CD14-positive monocyte (primary cell): ENCODE results near the gene ASIC2. TPM values are rescaled to one million over a fixed set of nuclear protein-coding genes. Genes with fewer than 3 reads are reported as not detected.

Experiments used
- DNase-seq, 3 donors: peaks; one replicate each; pipeline ENCODE4 v3.0.0-alpha.2; 2011 to 2022
- H2AFZ ChIP-seq: 2 replicates; pipeline ENCODE4 v1.6.0; 2012; ENCODE audit warnings: mild to moderate bottlenecking, low read depth, low read length, inconsistent platforms; ENCODE audit not compliant: insufficient read depth, poor library complexity, severe bottlenecking
- H3K27ac ChIP-seq, 2 donors: 1 replicate in 1 of 2; 2 replicates in 1 of 2; pipeline ENCODE4 v1.5.1; 2012 to 2013; ENCODE audit warnings: low read length in 2 of 2, control low read depth in 1 of 2, inconsistent platforms in 1 of 2, low read depth in 1 of 2, mild to moderate bottlenecking in 1 of 2
- H3K27me3 ChIP-seq, 2 donors: one replicate each; pipeline versions ENCODE4 v1.6.0 to v1.6.1; 2011 to 2013; ENCODE audit warnings: low read length in 2 of 2; ENCODE audit not compliant: control insufficient read depth in 2 of 2, insufficient read depth in 2 of 2
- H3K36me3 ChIP-seq, 2 donors: replicated peaks in 1 of 2; 1 replicate in 1 of 2; 2 replicates in 1 of 2; pipeline versions ENCODE4 v1.5.1 to v1.6.1; 2012 to 2013; ENCODE audit warnings: low read length in 2 of 2, control low read depth in 1 of 2, inconsistent platforms in 1 of 2, mild to moderate bottlenecking in 1 of 2; ENCODE audit not compliant: insufficient read depth in 2 of 2, control insufficient read depth in 1 of 2
- H3K4me1 ChIP-seq, 2 donors: 1 replicate in 1 of 2; 2 replicates in 1 of 2; pipeline versions ENCODE4 v1.5.1 to v1.6.1; 2012 to 2013; ENCODE audit warnings: low read length in 2 of 2, control low read depth in 1 of 2, inconsistent platforms in 1 of 2, mild to moderate bottlenecking in 1 of 2, moderate library complexity in 1 of 2; ENCODE audit not compliant: insufficient read depth in 2 of 2, control insufficient read depth in 1 of 2
- H3K4me2 ChIP-seq: replicated peaks from 2 replicates; pipeline ENCODE3; 2012; ENCODE audit warnings: low read length, moderate library complexity, mild to moderate bottlenecking; ENCODE audit not compliant: poor library complexity, severe bottlenecking; ENCODE audit errors: extremely low read depth
- H3K4me3 ChIP-seq, 3 experiments: fragments of 200-600 bp in 1 of 3; sonication (generic) in 1 of 3; replicated peaks in 1 of 3; 1 replicate in 2 of 3; 2 replicates in 1 of 3; pipeline ENCODE4 v1.5.1; 2011 to 2013; ENCODE audit warnings: low read length in 3 of 3, mild to moderate bottlenecking in 3 of 3, control low read depth in 2 of 3, low read depth in 2 of 3, inconsistent platforms in 1 of 3, moderate library complexity in 1 of 3
- H3K79me2 ChIP-seq: 2 replicates; pipeline ENCODE4 v1.6.0; 2012; ENCODE audit warnings: mild to moderate bottlenecking, control low read depth, inconsistent platforms, low read length, moderate library complexity; ENCODE audit not compliant: insufficient read depth
- H3K9ac ChIP-seq: 2 replicates; pipeline ENCODE4 v1.6.0; 2017; ENCODE audit warnings: low read length, mild to moderate bottlenecking; ENCODE audit not compliant: insufficient read depth, poor library complexity, severe bottlenecking
- H3K9me3 ChIP-seq, 2 donors: replicated peaks in 1 of 2; 1 replicate in 1 of 2; 2 replicates in 1 of 2; pipeline versions ENCODE4 v1.5.1 to v1.6.1; 2012 to 2013; ENCODE audit warnings: low read length in 2 of 2, control low read depth in 1 of 2; ENCODE audit not compliant: control insufficient read depth in 1 of 2, insufficient read depth in 1 of 2
- H4K20me1 ChIP-seq: 2 replicates; pipeline ENCODE4 v1.6.0; 2012; ENCODE audit warnings: mild to moderate bottlenecking, low read length, control low read depth, moderate library complexity; ENCODE audit not compliant: insufficient read depth
- H3K27ac Mint-ChIP-seq, 7 donors: one replicate each; pipeline ENCODE4 v1.8.0; 2020; ENCODE audit warnings: mild to moderate bottlenecking in 7 of 7, mixed read lengths in 7 of 7, moderate library complexity in 6 of 7, inconsistent platforms in 2 of 7
- H3K27me3 Mint-ChIP-seq, 3 donors: one replicate each; pipeline ENCODE4 v1.8.0; 2021 to 2022; ENCODE audit warnings: low read depth in 3 of 3, mild to moderate bottlenecking in 3 of 3, mixed read lengths in 3 of 3, moderate library complexity in 3 of 3, inconsistent platforms in 1 of 3
- H3K36me3 Mint-ChIP-seq, 2 donors: one replicate each; pipeline ENCODE4 v1.8.0; 2020; ENCODE audit warnings: mixed read lengths in 2 of 2, inconsistent platforms in 1 of 2, mild to moderate bottlenecking in 1 of 2
- H3K4me1 Mint-ChIP-seq: one replicate; pipeline ENCODE4 v1.8.0; 2020; ENCODE audit warnings: mild to moderate bottlenecking, mixed read lengths
- H3K4me3 Mint-ChIP-seq, 2 donors: one replicate each; pipeline ENCODE4 v1.8.0; 2020; ENCODE audit warnings: mild to moderate bottlenecking in 2 of 2, mixed read lengths in 2 of 2, moderate library complexity in 1 of 2
- H3K9me3 Mint-ChIP-seq, 7 donors: one replicate each; pipeline ENCODE4 v1.8.0; 2020 to 2022; ENCODE audit warnings: mixed read lengths in 7 of 7, mild to moderate bottlenecking in 6 of 7, moderate library complexity in 6 of 7, inconsistent platforms in 2 of 7
- WGBS: methylation state at CpG from one replicate; pipeline ENCODE4 v1.1.5; 2013; ENCODE audit warnings: missing lambda C conversion rate; ENCODE audit not compliant: insufficient coverage; 5-methylcytosine and 5-hydroxymethylcytosine counted together
- intact Hi-C, 2 donors: fragments of 100-400 bp; cut with micrococcal nuclease; formaldehyde crosslinking; loops; one replicate each; pipeline versions ENCODE4 v1.15.0 to v1.15.1; 2023
- polyA plus RNA-seq, 3 donors: library from polyadenylated mRNA; depleted of rRNA in 1 of 3; unstranded in 2 of 3; stranded (reverse) in 1 of 3; fragments of 300-500 nt in 2 of 3; fragments of >200 nt in 1 of 3; fragmentation: Illumina TruSeq in 2 of 3; gene quantifications; 1 replicate in 2 of 3; 2 replicates in 1 of 3; pipeline ENCODE4 v1.2.3, GENCODE V29; 2012 to 2021
- TF ChIP-seq, protein P1 (sequence below): fragments of 200-600 bp; IDR thresholded peaks from one replicate; pipeline ENCODE4 v1.8.0; 2022; ENCODE audit warnings: antibody characterized with exemption, mild to moderate bottlenecking

ASIC2 gene
- polyA plus RNA-seq, 3 donors: not detected

DNA sequence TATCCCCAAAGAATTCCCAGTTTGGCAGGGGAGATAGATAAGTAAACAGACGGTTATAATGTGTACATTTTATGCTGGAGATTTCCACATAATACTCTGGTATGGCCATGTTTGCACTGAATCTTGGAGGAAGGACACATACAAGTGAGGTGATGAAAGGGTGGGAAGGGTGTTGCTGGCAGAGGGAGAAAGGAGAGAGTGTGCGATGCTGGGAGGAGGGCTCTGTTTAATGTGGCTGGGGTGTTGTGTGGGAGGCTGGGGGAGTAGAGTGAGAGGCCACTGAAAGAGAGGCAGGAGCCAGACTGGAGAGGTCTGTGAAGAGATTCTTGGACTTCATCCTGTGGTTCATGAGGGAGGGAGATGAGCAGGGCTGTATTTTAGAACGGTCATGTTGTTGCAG, 213.9 kb downstream of the ASIC2 start:
- Mint-ChIP-seq H3K4me3 (no peak overlapping the region), H3K27me3 (peaks cover 5 to 12% (median 12%) of the 10 kb centered on the region in 3 donors), H3K36me3 (no peaks in the 10 kb centered on the region), H3K4me1 (no peaks in the 10 kb centered on the region), H3K9me3 (peaks cover 0 to 1% (median 0%) of the 10 kb centered on the region in 7 donors), H3K27ac (no peak overlapping the region)
- Histone ChIP-seq H3K4me1 (no peaks in the 10 kb centered on the region), H3K27me3 (no peaks in the 10 kb centered on the region), H3K79me2 (no peaks in the 10 kb centered on the region), H3K9ac (no peak overlapping the region), H3K4me2 (no peak overlapping the region), H2AFZ (no peak overlapping the region), H3K4me3 (no peak overlapping the region), H3K36me3 (no peaks in the 10 kb centered on the region), H3K27ac (no peak overlapping the region), H4K20me1 (no peaks in the 10 kb centered on the region), H3K9me3 (no peaks in the 10 kb centered on the region)
- TF ChIP-seq, protein P1, sequence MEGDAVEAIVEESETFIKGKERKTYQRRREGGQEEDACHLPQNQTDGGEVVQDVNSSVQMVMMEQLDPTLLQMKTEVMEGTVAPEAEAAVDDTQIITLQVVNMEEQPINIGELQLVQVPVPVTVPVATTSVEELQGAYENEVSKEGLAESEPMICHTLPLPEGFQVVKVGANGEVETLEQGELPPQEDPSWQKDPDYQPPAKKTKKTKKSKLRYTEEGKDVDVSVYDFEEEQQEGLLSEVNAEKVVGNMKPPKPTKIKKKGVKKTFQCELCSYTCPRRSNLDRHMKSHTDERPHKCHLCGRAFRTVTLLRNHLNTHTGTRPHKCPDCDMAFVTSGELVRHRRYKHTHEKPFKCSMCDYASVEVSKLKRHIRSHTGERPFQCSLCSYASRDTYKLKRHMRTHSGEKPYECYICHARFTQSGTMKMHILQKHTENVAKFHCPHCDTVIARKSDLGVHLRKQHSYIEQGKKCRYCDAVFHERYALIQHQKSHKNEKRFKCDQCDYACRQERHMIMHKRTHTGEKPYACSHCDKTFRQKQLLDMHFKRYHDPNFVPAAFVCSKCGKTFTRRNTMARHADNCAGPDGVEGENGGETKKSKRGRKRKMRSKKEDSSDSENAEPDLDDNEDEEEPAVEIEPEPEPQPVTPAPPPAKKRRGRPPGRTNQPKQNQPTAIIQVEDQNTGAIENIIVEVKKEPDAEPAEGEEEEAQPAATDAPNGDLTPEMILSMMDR: no peak
- WGBS: 82% methylated on average over 3 of the region's 3 CpGs
- no peak for DNase-seq
- intact Hi-C loops: no loop called here

DNA sequence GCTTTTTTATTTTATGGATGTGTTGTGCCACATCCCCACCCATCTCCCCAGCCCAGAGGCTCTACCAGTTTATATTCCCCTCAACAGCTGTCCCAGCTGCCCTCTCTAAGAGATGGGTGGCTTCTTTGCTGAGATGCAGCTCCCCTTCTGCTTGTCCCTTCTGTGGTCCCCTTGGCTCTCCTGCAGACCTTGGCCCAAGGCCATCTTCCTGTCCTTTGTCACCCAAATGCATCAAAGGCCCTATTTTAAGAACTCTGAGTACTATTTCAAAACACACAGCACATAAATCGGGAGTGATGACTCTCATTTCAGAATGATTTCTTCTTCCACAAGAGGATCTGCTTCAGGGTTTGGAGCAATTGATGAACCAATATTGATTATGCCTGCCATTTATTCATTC, 216.1 kb downstream of the ASIC2 start:
- no CpG with 5 or more reads among the region's 1 CpG for WGBS
- Histone ChIP-seq H3K27ac (no peak overlapping the region), H2AFZ (no peak overlapping the region), H3K4me1 (no peaks in the 10 kb centered on the region), H4K20me1 (no peaks in the 10 kb centered on the region), H3K36me3 (no peaks in the 10 kb centered on the region), H3K4me3 (no peak overlapping the region), H3K79me2 (no peaks in the 10 kb centered on the region), H3K27me3 (no peaks in the 10 kb centered on the region), H3K9ac (no peak overlapping the region), H3K9me3 (no peaks in the 10 kb centered on the region), H3K4me2 (no peak overlapping the region)
- Mint-ChIP-seq H3K9me3 (peaks cover 0 to 2% (median 0%) of the 10 kb centered on the region in 7 donors), H3K27ac (peak overlapping the region in 1 of 7 donors; percentile 26), H3K27me3 (peaks cover 2 to 14% (median 12%) of the 10 kb centered on the region in 3 donors), H3K4me1 (peaks cover 4% of the 10 kb centered on the region), H3K4me3 (no peak overlapping the region), H3K36me3 (no peaks in the 10 kb centered on the region)
- DNase-seq: no peak
- TF ChIP-seq, protein P1: no peak
- intact Hi-C loops: no loop called here
